GM21576 (cell line): Measurements from ENCODE around the gene SSH3.

Source experiments
- ATAC-seq: cut with Tn5 transposase; IDR thresholded peaks from one replicate; pipeline ENCODE4 v1.9.1; 2021; ENCODE audit warnings: mild to moderate bottlenecking, moderate library complexity; ENCODE audit not compliant: unreplicated experiment

The SSH3 gene

GRCh38 chr11:67267188-67268080 is 35.9 kb upstream of the SSH3 start:
- no peak for ATAC-seq

GRCh38 chr11:67268081-67268961 is 35.0 kb upstream of the SSH3 start:
- ATAC-seq: peak; percentile 41

- ATAC-seq: no peak
Measured at GRCh38 chr11:67268962-67269268, 34.4 kb upstream of the SSH3 start.

- ATAC-seq: no peak
Measured at GRCh38 chr11:67269401-67270255, 33.7 kb upstream of the SSH3 start.

GRCh38 chr11:67270256-67271204 is 32.8 kb upstream of the SSH3 start:
- ATAC-seq: no peak

- ATAC-seq: no peak
Measured at GRCh38 chr11:67271205-67271540, 32.2 kb upstream of the SSH3 start.

GRCh38 chr11:67271541-67272284 is 31.6 kb upstream of the SSH3 start:
- ATAC-seq: no peak

GRCh38 chr11:67272327-67273259 is 30.7 kb upstream of the SSH3 start:
- no peak for ATAC-seq

GRCh38 chr11:67273260-67273990 is 29.9 kb upstream of the SSH3 start:
- no peak for ATAC-seq

GRCh38 chr11:67274768-67275605 is 28.3 kb upstream of the SSH3 start:
- ATAC-seq: no peak

- no peak for ATAC-seq
Measured at GRCh38 chr11:67275606-67276409, 27.5 kb upstream of the SSH3 start.

GRCh38 chr11:67276781-67277230 is 26.5 kb upstream of the SSH3 start:
- ATAC-seq: no peak

GRCh38 chr11:67277231-67277961 is 25.9 kb upstream of the SSH3 start:
- ATAC-seq: peak; percentile 73

- no peak for ATAC-seq
Measured at GRCh38 chr11:67278135-67278938, 25.0 kb upstream of the SSH3 start.
